Measurements from ENCODE around the gene WDR59.

WDR59 gene

GRCh38 chr16:74951206-74951605 is 33.7 kb downstream of the WDR59 start:
- H2BK5ac ChIP-seq (ENCODE audit: low read depth, low read length, poor library complexity) = no peak overlapping the region
- no peak for DNase-seq
- no CpG with 5 or more reads among the region's 11 CpGs for WGBS (ENCODE audit: extremely low coverage, insufficient coverage, insufficient read length)
- no peak overlapping the region for H3K27ac ChIP-seq (ENCODE audit: low read depth, low read length)
- H3K79me2 ChIP-seq (ENCODE audit: control insufficient read depth, insufficient read depth, low read length, poor library complexity) = no peaks in the 10 kb centered on the region
- H3K23ac ChIP-seq (ENCODE audit: low read length) = no peak overlapping the region
- peaks cover 9 to 30% of the 10 kb centered on the region in 2 experiments for H3K36me3 ChIP-seq (ENCODE audit: control insufficient read depth in 1 of 2, insufficient read depth in 2 of 2, low read length in 2 of 2)
- H3K18ac ChIP-seq (ENCODE audit: low read length) = no peak overlapping the region
- H2AK5ac ChIP-seq (ENCODE audit: low read length) = no peak overlapping the region
- no peak overlapping the region for H2AFZ ChIP-seq (ENCODE audit: insufficient read depth, low read length, poor library complexity)
- no peak overlapping the region for H3K4ac ChIP-seq (ENCODE audit: low read depth, low read length)
- no peak overlapping the region for H2BK120ac ChIP-seq (ENCODE audit: insufficient read depth, low read length, poor library complexity)
- H3K14ac ChIP-seq (ENCODE audit: low read length) = no peak overlapping the region
- no peak overlapping the region for H3K9ac ChIP-seq (ENCODE audit: low read length)
- no peaks in the 10 kb centered on the region for H3K9me3 ChIP-seq (ENCODE audit: insufficient read depth, low read depth, low read length)
- H3K4me1 ChIP-seq (ENCODE audit: control insufficient read depth in 1 of 2, insufficient read depth in 2 of 2, low read length in 2 of 2) = peaks cover 4 to 5% of the 10 kb centered on the region in 2 experiments
- H4K8ac ChIP-seq (ENCODE audit: low read depth, low read length) = no peak overlapping the region
- H3K27me3 ChIP-seq (ENCODE audit: insufficient read depth, low read length) = no peaks in the 10 kb centered on the region
- H3K79me1 ChIP-seq (ENCODE audit: low read length) = no peaks in the 10 kb centered on the region
- no peak overlapping the region for H4K91ac ChIP-seq (ENCODE audit: low read depth, low read length)
- H3K4me3 ChIP-seq (ENCODE audit: low read depth, low read length) = no peak overlapping the region
- no peak overlapping the region for H2BK12ac ChIP-seq (ENCODE audit: low read length)
- H4K12ac ChIP-seq (ENCODE audit: low read depth, low read length) = no peak overlapping the region
- no peak overlapping the region for H3K4me2 ChIP-seq (ENCODE audit: low read length)

- Histone ChIP-seq H2AFZ (ENCODE audit: insufficient read depth, low read length, poor library complexity) (no peak overlapping the region), H3K4me1 (ENCODE audit: control insufficient read depth in 1 of 2, insufficient read depth in 2 of 2, low read length in 2 of 2) (peaks cover 4 to 5% of the 10 kb centered on the region in 2 experiments), H2BK5ac (ENCODE audit: low read depth, low read length, poor library complexity) (no peak overlapping the region), H3K4me2 (ENCODE audit: low read length) (no peak overlapping the region), H4K8ac (ENCODE audit: low read depth, low read length) (no peak overlapping the region), H2BK12ac (ENCODE audit: low read length) (no peak overlapping the region), H3K27me3 (ENCODE audit: insufficient read depth, low read length) (no peaks in the 10 kb centered on the region), H2BK120ac (ENCODE audit: insufficient read depth, low read length, poor library complexity) (no peak overlapping the region), H4K12ac (ENCODE audit: low read depth, low read length) (no peak overlapping the region), H3K18ac (ENCODE audit: low read length) (no peak overlapping the region), H3K14ac (ENCODE audit: low read length) (no peak overlapping the region), H3K4me3 (ENCODE audit: low read depth, low read length) (no peak overlapping the region), H3K4ac (ENCODE audit: low read depth, low read length) (no peak overlapping the region), H3K79me2 (ENCODE audit: control insufficient read depth, insufficient read depth, low read length, poor library complexity) (no peaks in the 10 kb centered on the region), H3K9me3 (ENCODE audit: insufficient read depth, low read depth, low read length) (no peaks in the 10 kb centered on the region), H3K9ac (ENCODE audit: low read length) (no peak overlapping the region), H3K27ac (ENCODE audit: low read depth, low read length) (no peak overlapping the region), H4K91ac (ENCODE audit: low read depth, low read length) (no peak overlapping the region), H3K36me3 (ENCODE audit: control insufficient read depth in 1 of 2, insufficient read depth in 2 of 2, low read length in 2 of 2) (peaks cover 10 to 27% of the 10 kb centered on the region in 2 experiments), H2AK5ac (ENCODE audit: low read length) (no peak overlapping the region), H3K79me1 (ENCODE audit: low read length) (no peaks in the 10 kb centered on the region), H3K23ac (ENCODE audit: low read length) (no peak overlapping the region)
- DNase-seq = no peak
- no CpG with 5 or more reads among the region's 7 CpGs for WGBS (ENCODE audit: extremely low coverage, insufficient coverage, insufficient read length)
Observed at GRCh38 chr16:74950511-74950910, 34.4 kb downstream of the WDR59 start.

DNA sequence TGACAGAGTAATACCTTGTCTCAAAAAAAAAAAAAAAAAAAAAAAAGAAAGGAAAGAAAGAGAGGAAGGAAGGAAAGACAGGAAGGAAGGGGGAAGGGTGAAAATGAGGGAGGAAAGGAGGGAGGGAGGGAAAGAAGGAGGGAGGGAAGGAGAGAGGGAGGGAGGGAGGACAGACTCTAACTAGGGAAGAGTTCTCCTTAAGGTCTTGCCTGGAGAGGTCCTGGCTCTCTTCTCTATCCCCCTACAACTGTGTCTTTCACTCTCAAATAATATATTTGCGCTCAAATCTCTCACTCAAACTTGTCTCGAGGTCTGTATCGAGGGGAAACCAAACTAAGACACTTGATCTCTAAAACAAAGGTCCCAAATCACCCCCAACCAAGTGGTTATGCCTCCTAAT is 35.6 kb downstream of the WDR59 start:
- Histone ChIP-seq H3K23ac (ENCODE audit: low read length) (no peak overlapping the region), H3K27me3 (ENCODE audit: insufficient read depth, low read length) (no peaks in the 10 kb centered on the region), H2AFZ (ENCODE audit: insufficient read depth, low read length, poor library complexity) (no peak overlapping the region), H3K9me3 (ENCODE audit: insufficient read depth, low read depth, low read length) (no peaks in the 10 kb centered on the region), H4K8ac (ENCODE audit: low read depth, low read length) (no peak overlapping the region), H3K36me3 (ENCODE audit: control insufficient read depth in 1 of 2, insufficient read depth in 2 of 2, low read length in 2 of 2) (peaks cover 12 to 25% of the 10 kb centered on the region in 2 experiments), H3K14ac (ENCODE audit: low read length) (no peak overlapping the region), H2BK120ac (ENCODE audit: insufficient read depth, low read length, poor library complexity) (no peak overlapping the region), H3K4me1 (ENCODE audit: control insufficient read depth in 1 of 2, insufficient read depth in 2 of 2, low read length in 2 of 2) (peaks cover 4 to 5% of the 10 kb centered on the region in 2 experiments), H3K4me2 (ENCODE audit: low read length) (no peak overlapping the region), H3K4me3 (ENCODE audit: low read depth, low read length) (no peak overlapping the region), H3K79me1 (ENCODE audit: low read length) (no peaks in the 10 kb centered on the region), H2AK5ac (ENCODE audit: low read length) (no peak overlapping the region), H3K4ac (ENCODE audit: low read depth, low read length) (no peak overlapping the region), H3K79me2 (ENCODE audit: control insufficient read depth, insufficient read depth, low read length, poor library complexity) (no peaks in the 10 kb centered on the region), H2BK12ac (ENCODE audit: low read length) (no peak overlapping the region), H4K12ac (ENCODE audit: low read depth, low read length) (no peak overlapping the region), H4K91ac (ENCODE audit: low read depth, low read length) (no peak overlapping the region), H3K18ac (ENCODE audit: low read length) (no peak overlapping the region), H3K27ac (ENCODE audit: low read depth, low read length) (no peak overlapping the region), H3K9ac (ENCODE audit: low read length) (no peak overlapping the region), H2BK5ac (ENCODE audit: low read depth, low read length, poor library complexity) (no peak overlapping the region)
- no CpG with 5 or more reads among the region's 3 CpGs for WGBS (ENCODE audit: extremely low coverage, insufficient coverage, insufficient read length)
- no peak for DNase-seq

DNA sequence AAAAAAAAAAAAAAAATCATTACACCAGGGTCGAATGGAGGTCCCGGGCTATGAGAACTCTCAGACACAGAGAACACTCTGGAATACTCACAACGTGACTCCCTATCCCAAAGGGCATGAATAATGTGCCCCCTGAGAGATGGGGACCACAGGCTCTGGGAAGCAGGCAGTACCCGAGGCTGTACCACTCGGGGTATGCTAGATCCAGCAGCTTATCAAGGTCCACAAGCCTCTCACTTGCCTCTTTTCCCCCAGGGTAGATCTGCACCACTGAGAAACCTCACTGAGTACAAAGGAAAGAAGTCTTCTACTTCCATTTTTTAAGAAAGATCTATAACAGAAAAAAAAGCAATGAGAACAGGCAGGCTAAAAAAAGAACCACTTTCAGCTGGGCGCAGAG is 40.5 kb downstream of the WDR59 start:
- DNase-seq = no peak
- Histone ChIP-seq H3K9ac (ENCODE audit: low read length) (no peak overlapping the region), H2AFZ (ENCODE audit: insufficient read depth, low read length, poor library complexity) (no peak overlapping the region), H3K36me3 (ENCODE audit: control insufficient read depth in 1 of 2, insufficient read depth in 2 of 2, low read length in 2 of 2) (peaks cover 20 to 36% of the 10 kb centered on the region in 2 experiments), H2AK5ac (ENCODE audit: low read length) (no peak overlapping the region), H3K23ac (ENCODE audit: low read length) (no peak overlapping the region), H3K18ac (ENCODE audit: low read length) (no peak overlapping the region), H4K12ac (ENCODE audit: low read depth, low read length) (no peak overlapping the region), H3K27ac (ENCODE audit: low read depth, low read length) (no peak overlapping the region), H4K8ac (ENCODE audit: low read depth, low read length) (no peak overlapping the region), H3K79me2 (ENCODE audit: control insufficient read depth, insufficient read depth, low read length, poor library complexity) (no peaks in the 10 kb centered on the region), H3K27me3 (ENCODE audit: insufficient read depth, low read length) (no peaks in the 10 kb centered on the region), H2BK5ac (ENCODE audit: low read depth, low read length, poor library complexity) (no peak overlapping the region), H3K4ac (ENCODE audit: low read depth, low read length) (no peak overlapping the region), H3K4me1 (ENCODE audit: control insufficient read depth in 1 of 2, insufficient read depth in 2 of 2, low read length in 2 of 2) (peaks cover 4 to 5% of the 10 kb centered on the region in 2 experiments), H3K9me3 (ENCODE audit: insufficient read depth, low read depth, low read length) (no peaks in the 10 kb centered on the region), H3K4me3 (ENCODE audit: low read depth, low read length) (no peak overlapping the region), H3K4me2 (ENCODE audit: low read length) (no peak overlapping the region), H3K79me1 (ENCODE audit: low read length) (no peaks in the 10 kb centered on the region), H2BK120ac (ENCODE audit: insufficient read depth, low read length, poor library complexity) (no peak overlapping the region), H3K14ac (ENCODE audit: low read length) (no peak overlapping the region), H4K91ac (ENCODE audit: low read depth, low read length) (no peak overlapping the region), H2BK12ac (ENCODE audit: low read length) (no peak overlapping the region)
- no CpG with 5 or more reads among the region's 6 CpGs for WGBS (ENCODE audit: extremely low coverage, insufficient coverage, insufficient read length)

Measured in trophoblast cell (in vitro differentiated cells and primary cell).